Kidney epithelial cell (primary cell): ENCODE measurements around the gene E2F1. TPM values are rescaled to one million over a fixed set of nuclear protein-coding genes. Genes with fewer than 3 reads are reported as not detected.

ENCODE experiments used
- DNase-seq: peaks from one replicate; pipeline ENCODE4 v3.0.0-alpha.2; 2010; ENCODE audit warnings: low read depth
- H3K27me3 ChIP-seq: 2 replicates; pipeline ENCODE4 v1.6.0; 2011; ENCODE audit warnings: low read length; ENCODE audit not compliant: control insufficient read depth, insufficient read depth
- H3K36me3 ChIP-seq: 2 replicates; pipeline ENCODE4 v1.5.1; 2011; ENCODE audit warnings: low read length; ENCODE audit not compliant: control insufficient read depth, insufficient read depth
- H3K4me3 ChIP-seq: 2 replicates; pipeline ENCODE4 v1.5.1; 2011; ENCODE audit warnings: low read depth, mild to moderate bottlenecking, control low read depth, low read length
- CTCF ChIP-seq: IDR thresholded peaks from 2 replicates; pipeline ENCODE4 v1.5.1; 2011; ENCODE audit warnings: mild to moderate bottlenecking, moderate library complexity, low read length, control low read depth, inconsistent platforms; ENCODE audit not compliant: insufficient read depth, poor library complexity, severe bottlenecking
- total RNA-seq: library from RNA; depleted of rRNA; stranded (reverse); fragments of >200 nt; gene quantifications from 2 replicates; pipeline ENCODE4 v1.2.3, GENCODE V29; 2015

The E2F1 gene
- total RNA-seq, 1 donor from 2014 or later = 4.1 TPM

- no peaks in the 10 kb centered on the region for H3K36me3 ChIP-seq
- peak; percentile 94 for TF ChIP-seq CTCF
- no peak overlapping the region for H3K4me3 ChIP-seq
- peaks cover 3% of the 10 kb centered on the region for H3K27me3 ChIP-seq
- no peak for DNase-seq
These were observed 32.8 kb downstream of the E2F1 start for GRCh38 chr20:33653218-33653899.

GRCh38 chr20:33651562-33652048, 34.6 kb downstream of the E2F1 start:
- Histone ChIP-seq H3K4me3 (no peak overlapping the region), H3K36me3 (no peaks in the 10 kb centered on the region), H3K27me3 (peaks cover 3% of the 10 kb centered on the region)
- DNase-seq = no peak
- TF ChIP-seq CTCF = no peak

GRCh38 chr20:33650753-33651561, 35.2 kb downstream of the E2F1 start:
- no peak for TF ChIP-seq CTCF
- Histone ChIP-seq H3K36me3 (no peaks in the 10 kb centered on the region), H3K4me3 (no peak overlapping the region), H3K27me3 (peaks cover 3% of the 10 kb centered on the region)
- no peak for DNase-seq

GRCh38 chr20:33650111-33650752, 36.0 kb downstream of the E2F1 start:
- H3K27me3 ChIP-seq = peaks cover 3% of the 10 kb centered on the region
- TF ChIP-seq CTCF = no peak
- H3K36me3 ChIP-seq = no peaks in the 10 kb centered on the region
- H3K4me3 ChIP-seq = no peak overlapping the region
- no peak for DNase-seq

- Histone ChIP-seq H3K4me3 (no peak overlapping the region), H3K27me3 (no peaks in the 10 kb centered on the region), H3K36me3 (no peaks in the 10 kb centered on the region)
- no peak for DNase-seq
- TF ChIP-seq CTCF = no peak
These were observed 36.9 kb downstream of the E2F1 start for GRCh38 chr20:33649201-33649681.
